Measurements from ENCODE around the gene ANXA2. TPM values are rescaled to one million over a fixed set of nuclear protein-coding genes. Genes with fewer than 3 reads are reported as not detected.

The ANXA2 gene
- polyA plus RNA-seq, 1 of the 3 experiments (the other 2 are of a cell fraction): 4,669 TPM

- DNase-seq: no peak
- WGBS (ENCODE audit: low lambda C conversion rate): 22% methylated on average over 3 of the region's 3 CpGs
- peaks cover 5 to 6% of the 10 kb centered on the region in 2 experiments; a peak in 3 of 4 replicates for H3K4me1 ChIP-seq (ENCODE audit: control insufficient read depth in 1 of 2, insufficient read depth in 2 of 2, low read depth in 1 of 2, low read length in 1 of 2)
- H3K4me2 ChIP-seq: no peak overlapping the region; the same call in 1 of the 2 replicates
- H3K27ac ChIP-seq (ENCODE audit: low read depth in 2 of 2, low read length in 1 of 2): peak overlapping the region; percentile 62 to 73
- no peaks in the 10 kb centered on the region for H4K20me1 ChIP-seq (ENCODE audit: insufficient read depth)
- peaks cover 19 to 20% of the 10 kb centered on the region in 2 experiments for H3K36me3 ChIP-seq (replicated peaks in 1 of 2; ENCODE audit: control insufficient read depth in 1 of 2, insufficient read depth in 2 of 2, low read length in 1 of 2)
- CTCF ChIA-PET: interaction anchor here (0.8 to 4.7 kb wide), 5 partner anchors 10 to 914 kb away, joined by 3 to 46 read pairs (median 4); no protein-coding TSS in a partner anchor
- no peak overlapping the region for H2AFZ ChIP-seq (ENCODE audit: low read depth)
- H3K79me2 ChIP-seq (ENCODE audit: insufficient read depth): peaks cover 28% of the 10 kb centered on the region
- H3K4me3 ChIP-seq (ENCODE audit: low read depth in 2 of 2, low read length in 1 of 2): no peak overlapping the region
- H3K9me3 ChIP-seq: no peaks in the 10 kb centered on the region
- POLR2A ChIA-PET: no interaction called here
- TF ChIP-seq TEAD4 (IDR thresholded peaks at IDR 0.05; ENCODE audit: borderline replicate concordance, insufficient read depth) (no peak; the same call in 1 of the 2 replicates), FOXJ3 (CRISPR knock-in tag; IDR thresholded peaks at IDR 0.05) (no peak), MXI1 (IDR thresholded peaks at IDR 0.05; ENCODE audit: low read depth, low read length) (no peak), PBX3 (IDR thresholded peaks at IDR 0.05) (peak; percentile 65), CHD2 (IDR thresholded peaks at IDR 0.05; ENCODE audit: low read length, partially characterized antibody) (no peak), GATA2 (CRISPR knock-in tag; IDR thresholded peaks at IDR 0.05) (no peak), TAF1 (IDR thresholded peaks at IDR 0.05; ENCODE audit: borderline replicate concordance, low read depth, low read length) (no peak), SMC3 (IDR thresholded peaks at IDR 0.05; ENCODE audit: low read depth, low read length) (0 out of 2 replicates have a peak, but pooled peaks have one; percentile 2), EP300 (IDR thresholded peaks at IDR 0.05; ENCODE audit: borderline replicate concordance in 1 of 2, low read depth in 1 of 2, low read length in 1 of 2) (0 out of 4 replicates have a peak, but pooled peaks of 1 of the 2 experiments have one; percentile 46), JUND (IDR thresholded peaks at IDR 0.05) (peak; percentile 57), IRF3 (IDR thresholded peaks at IDR 0.05; ENCODE audit: low read depth, low read length) (no peak), NFIC (IDR thresholded peaks at IDR 0.05; ENCODE audit: borderline replicate concordance) (no peak; the same call in 1 of the 2 replicates), FOSL2 (IDR thresholded peaks at IDR 0.05; ENCODE audit: borderline replicate concordance, low read depth) (peak; percentile 61), TCF12 (IDR thresholded peaks at IDR 0.05) (peak; percentile 79), RCOR1 (IDR thresholded peaks at IDR 0.05; ENCODE audit: low read length) (no peak)
- peak overlapping the region; percentile 0; the same call in 1 of the 2 replicates for H3K9ac ChIP-seq
- no peaks in the 10 kb centered on the region for H3K9me2 ChIP-seq
- no peaks in the 10 kb centered on the region for H3K27me3 ChIP-seq (ENCODE audit: insufficient read depth)
- peaks cover 37% of the 10 kb centered on the region for H3F3A ChIP-seq (replicated peaks; ENCODE audit: insufficient read depth)
Measured at GRCh38 chr15:60442763-60443162, 45.0 kb upstream of the ANXA2 start.

- Histone ChIP-seq H3K4me3 (ENCODE audit: low read depth in 2 of 2, low read length in 1 of 2) (no peak overlapping the region), H3F3A (replicated peaks; ENCODE audit: insufficient read depth) (peaks cover 32% of the 10 kb centered on the region), H3K4me2 (0 out of 2 replicates have a peak overlapping the region, but pooled peaks have one; percentile 21), H3K9me2 (no peaks in the 10 kb centered on the region), H4K20me1 (ENCODE audit: insufficient read depth) (no peaks in the 10 kb centered on the region), H3K27me3 (ENCODE audit: insufficient read depth) (no peaks in the 10 kb centered on the region), H3K9ac (no peak overlapping the region; the same call in 1 of the 2 replicates), H3K36me3 (replicated peaks in 1 of 2; ENCODE audit: control insufficient read depth in 1 of 2, insufficient read depth in 2 of 2, low read length in 1 of 2) (peaks cover 15 to 16% of the 10 kb centered on the region in 2 experiments), H3K4me1 (ENCODE audit: control insufficient read depth in 1 of 2, insufficient read depth in 2 of 2, low read depth in 1 of 2, low read length in 1 of 2) (peaks cover 5 to 6% of the 10 kb centered on the region in 2 experiments; a peak in 3 of 4 replicates), H3K27ac (ENCODE audit: low read depth in 2 of 2, low read length in 1 of 2) (peak overlapping the region; percentile 62 to 73; a peak in 3 of 4 replicates), H3K9me3 (no peaks in the 10 kb centered on the region), H2AFZ (ENCODE audit: low read depth) (no peak overlapping the region), H3K79me2 (ENCODE audit: insufficient read depth) (peaks cover 28% of the 10 kb centered on the region)
- TF ChIP-seq USF1 (IDR thresholded peaks at IDR 0.05; ENCODE audit: borderline replicate concordance, low read depth): peak; percentile 26; the same call in 1 of the 2 replicates
- no peak for TF ChIP-seq REST (IDR thresholded peaks at IDR 0.05; ENCODE audit: low read depth, low read length)
- TF ChIP-seq TCF12 (IDR thresholded peaks at IDR 0.05): no peak
- no peak for TF ChIP-seq EP300 (IDR thresholded peaks at IDR 0.05; ENCODE audit: borderline replicate concordance in 1 of 2, low read depth in 1 of 2, low read length in 1 of 2)
- TF ChIP-seq EZH2phosphoT487 (IDR thresholded peaks at IDR 0.05; ENCODE audit: borderline replicate concordance, low read depth): no peak
- 74% methylated on average over 2 of the region's 2 CpGs for WGBS (ENCODE audit: low lambda C conversion rate)
- POLR2A ChIA-PET: no interaction called here
- CTCF ChIA-PET: interaction anchor here (0.8 to 4.7 kb wide), 5 partner anchors 9 to 913 kb away, joined by 3 to 46 read pairs (median 3); no protein-coding TSS in a partner anchor
- DNase-seq: no peak
Measured at GRCh38 chr15:60442031-60442650, 44.4 kb upstream of the ANXA2 start.
